ENCODE measurements around the gene FUT8. TPM values are rescaled to one million over a fixed set of nuclear protein-coding genes. Genes with fewer than 3 reads are reported as not detected.

FUT8 gene
- total RNA-seq, 1 donor from 2014 or later = 7.8 TPM

GRCh38 chr14:65718629-65719028, 306.1 kb downstream of the FUT8 start:
- no peak for TF ChIP-seq CTCF (IDR thresholded peaks at IDR 0.05; ENCODE audit: borderline replicate concordance)
- Histone ChIP-seq H3K4me3 (no peak overlapping the region), H3K27ac (replicated peaks) (no peak overlapping the region), H3K4me1 (no peaks in the 10 kb centered on the region), H3K36me3 (no peaks in the 10 kb centered on the region), H3K27me3 (ENCODE audit: low read depth) (no peaks in the 10 kb centered on the region), H3K9me3 (replicated peaks) (peaks cover 31% of the 10 kb centered on the region)
- no peak for DNase-seq
- intact Hi-C loops (cut with micrococcal nuclease) = no loop called here

- H3K9me3 ChIP-seq (replicated peaks) = peaks cover 15% of the 10 kb centered on the region
- TF ChIP-seq CTCF (IDR thresholded peaks at IDR 0.05; ENCODE audit: borderline replicate concordance) = no peak
- no peak overlapping the region for H3K4me3 ChIP-seq
- intact Hi-C loops (cut with micrococcal nuclease) = no loop called here
- no peaks in the 10 kb centered on the region for H3K4me1 ChIP-seq
- H3K27ac ChIP-seq (replicated peaks) = no peak overlapping the region
- peaks cover 8% of the 10 kb centered on the region for H3K36me3 ChIP-seq
- DNase-seq = no peak
- no peaks in the 10 kb centered on the region for H3K27me3 ChIP-seq (ENCODE audit: low read depth)
Observed at GRCh38 chr14:65720171-65720570, 307.6 kb downstream of the FUT8 start.

- TF ChIP-seq CTCF (IDR thresholded peaks at IDR 0.05; ENCODE audit: borderline replicate concordance) = no peak
- Histone ChIP-seq H3K4me3 (no peak overlapping the region), H3K27ac (replicated peaks) (no peak overlapping the region), H3K4me1 (no peaks in the 10 kb centered on the region), H3K36me3 (peaks cover 10% of the 10 kb centered on the region), H3K9me3 (replicated peaks) (peaks cover 14% of the 10 kb centered on the region), H3K27me3 (ENCODE audit: low read depth) (no peaks in the 10 kb centered on the region)
- DNase-seq = no peak
- intact Hi-C loops (cut with micrococcal nuclease) = no loop called here
Observed at GRCh38 chr14:65720743-65721142, 308.2 kb downstream of the FUT8 start.

GRCh38 chr14:65723348-65723747, 310.8 kb downstream of the FUT8 start:
- Histone ChIP-seq H3K27me3 (ENCODE audit: low read depth) (no peaks in the 10 kb centered on the region), H3K4me1 (no peaks in the 10 kb centered on the region), H3K27ac (replicated peaks) (no peak overlapping the region), H3K36me3 (peaks cover 27% of the 10 kb centered on the region), H3K4me3 (no peak overlapping the region), H3K9me3 (replicated peaks) (peaks cover 4% of the 10 kb centered on the region)
- DNase-seq = no peak
- intact Hi-C loops (cut with micrococcal nuclease) = no loop called here
- no peak for TF ChIP-seq CTCF (IDR thresholded peaks at IDR 0.05; ENCODE audit: borderline replicate concordance)

- DNase-seq = no peak
- no peak overlapping the region for H3K27ac ChIP-seq (replicated peaks)
- no peak overlapping the region for H3K4me3 ChIP-seq
- no peak for TF ChIP-seq CTCF (IDR thresholded peaks at IDR 0.05; ENCODE audit: borderline replicate concordance)
- H3K36me3 ChIP-seq = peaks cover 40% of the 10 kb centered on the region
- H3K9me3 ChIP-seq (replicated peaks) = no peaks in the 10 kb centered on the region
- H3K27me3 ChIP-seq (ENCODE audit: low read depth) = no peaks in the 10 kb centered on the region
- H3K4me1 ChIP-seq = no peaks in the 10 kb centered on the region
- intact Hi-C loops (cut with micrococcal nuclease) = no loop called here
Observed at GRCh38 chr14:65728604-65729003, 316.1 kb downstream of the FUT8 start.

- intact Hi-C loops (cut with micrococcal nuclease) = no loop called here
- Histone ChIP-seq H3K27me3 (ENCODE audit: low read depth) (no peaks in the 10 kb centered on the region), H3K9me3 (replicated peaks) (no peaks in the 10 kb centered on the region), H3K27ac (replicated peaks) (no peak overlapping the region), H3K36me3 (peaks cover 44% of the 10 kb centered on the region), H3K4me3 (no peak overlapping the region), H3K4me1 (no peaks in the 10 kb centered on the region)
- no peak for DNase-seq
- no peak for TF ChIP-seq CTCF (IDR thresholded peaks at IDR 0.05; ENCODE audit: borderline replicate concordance)
Observed at GRCh38 chr14:65729566-65729965, 317.0 kb downstream of the FUT8 start.
